HL-60 (cell line): ENCODE measurements around the gene DOCK1.

Experiments used
- POLR2AphosphoS5 ChIP-seq: IDR thresholded peaks from 2 replicates; pipeline ENCODE4 v1.6.1; 2012; ENCODE audit warnings: low read depth
- SPI1 ChIP-seq: IDR thresholded peaks from 2 replicates; pipeline ENCODE4 v1.6.1; 2012; ENCODE audit warnings: low read depth, mild to moderate bottlenecking, borderline replicate concordance
- TF ChIP-seq, protein P1 (sequence below): IDR thresholded peaks from one replicate; pipeline ENCODE4 v1.5.1; 2011; ENCODE audit warnings: low read length, control low read depth, inconsistent platforms; ENCODE audit not compliant: insufficient read depth
- TF ChIP-seq, protein P2 (sequence below): IDR thresholded peaks from 2 replicates; pipeline ENCODE4 v1.6.1; 2012; ENCODE audit warnings: low read depth; ENCODE audit not compliant: insufficient replicate concordance

DNA sequence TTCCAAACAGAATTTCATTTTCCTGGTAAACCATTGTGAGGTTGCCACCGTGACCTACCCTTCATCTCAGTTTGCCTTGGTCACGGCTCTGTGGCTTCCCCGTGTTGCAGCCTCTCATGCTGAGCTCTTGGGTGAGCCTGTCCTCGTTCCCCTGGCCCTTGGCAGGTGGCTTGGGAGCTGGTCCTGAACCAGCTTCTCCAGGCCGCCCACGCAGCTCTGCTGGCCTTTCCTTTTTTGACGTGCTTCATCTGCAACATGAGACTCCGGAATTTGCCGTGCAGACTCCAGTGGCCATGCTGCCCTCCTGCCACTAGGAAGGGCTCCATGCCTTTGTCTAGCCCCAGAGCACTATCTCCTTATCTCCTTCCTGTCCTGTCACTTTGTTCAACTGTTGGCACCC, 550.9 kb downstream of the DOCK1 start:
- TF ChIP-seq, protein P1, sequence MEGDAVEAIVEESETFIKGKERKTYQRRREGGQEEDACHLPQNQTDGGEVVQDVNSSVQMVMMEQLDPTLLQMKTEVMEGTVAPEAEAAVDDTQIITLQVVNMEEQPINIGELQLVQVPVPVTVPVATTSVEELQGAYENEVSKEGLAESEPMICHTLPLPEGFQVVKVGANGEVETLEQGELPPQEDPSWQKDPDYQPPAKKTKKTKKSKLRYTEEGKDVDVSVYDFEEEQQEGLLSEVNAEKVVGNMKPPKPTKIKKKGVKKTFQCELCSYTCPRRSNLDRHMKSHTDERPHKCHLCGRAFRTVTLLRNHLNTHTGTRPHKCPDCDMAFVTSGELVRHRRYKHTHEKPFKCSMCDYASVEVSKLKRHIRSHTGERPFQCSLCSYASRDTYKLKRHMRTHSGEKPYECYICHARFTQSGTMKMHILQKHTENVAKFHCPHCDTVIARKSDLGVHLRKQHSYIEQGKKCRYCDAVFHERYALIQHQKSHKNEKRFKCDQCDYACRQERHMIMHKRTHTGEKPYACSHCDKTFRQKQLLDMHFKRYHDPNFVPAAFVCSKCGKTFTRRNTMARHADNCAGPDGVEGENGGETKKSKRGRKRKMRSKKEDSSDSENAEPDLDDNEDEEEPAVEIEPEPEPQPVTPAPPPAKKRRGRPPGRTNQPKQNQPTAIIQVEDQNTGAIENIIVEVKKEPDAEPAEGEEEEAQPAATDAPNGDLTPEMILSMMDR = no peak
- TF ChIP-seq POLR2AphosphoS5 (no peak), SPI1 (no peak)
- TF ChIP-seq, protein P2, sequence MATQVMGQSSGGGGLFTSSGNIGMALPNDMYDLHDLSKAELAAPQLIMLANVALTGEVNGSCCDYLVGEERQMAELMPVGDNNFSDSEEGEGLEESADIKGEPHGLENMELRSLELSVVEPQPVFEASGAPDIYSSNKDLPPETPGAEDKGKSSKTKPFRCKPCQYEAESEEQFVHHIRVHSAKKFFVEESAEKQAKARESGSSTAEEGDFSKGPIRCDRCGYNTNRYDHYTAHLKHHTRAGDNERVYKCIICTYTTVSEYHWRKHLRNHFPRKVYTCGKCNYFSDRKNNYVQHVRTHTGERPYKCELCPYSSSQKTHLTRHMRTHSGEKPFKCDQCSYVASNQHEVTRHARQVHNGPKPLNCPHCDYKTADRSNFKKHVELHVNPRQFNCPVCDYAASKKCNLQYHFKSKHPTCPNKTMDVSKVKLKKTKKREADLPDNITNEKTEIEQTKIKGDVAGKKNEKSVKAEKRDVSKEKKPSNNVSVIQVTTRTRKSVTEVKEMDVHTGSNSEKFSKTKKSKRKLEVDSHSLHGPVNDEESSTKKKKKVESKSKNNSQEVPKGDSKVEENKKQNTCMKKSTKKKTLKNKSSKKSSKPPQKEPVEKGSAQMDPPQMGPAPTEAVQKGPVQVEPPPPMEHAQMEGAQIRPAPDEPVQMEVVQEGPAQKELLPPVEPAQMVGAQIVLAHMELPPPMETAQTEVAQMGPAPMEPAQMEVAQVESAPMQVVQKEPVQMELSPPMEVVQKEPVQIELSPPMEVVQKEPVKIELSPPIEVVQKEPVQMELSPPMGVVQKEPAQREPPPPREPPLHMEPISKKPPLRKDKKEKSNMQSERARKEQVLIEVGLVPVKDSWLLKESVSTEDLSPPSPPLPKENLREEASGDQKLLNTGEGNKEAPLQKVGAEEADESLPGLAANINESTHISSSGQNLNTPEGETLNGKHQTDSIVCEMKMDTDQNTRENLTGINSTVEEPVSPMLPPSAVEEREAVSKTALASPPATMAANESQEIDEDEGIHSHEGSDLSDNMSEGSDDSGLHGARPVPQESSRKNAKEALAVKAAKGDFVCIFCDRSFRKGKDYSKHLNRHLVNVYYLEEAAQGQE = no peak
